Fibroblast of skin of abdomen (primary cell): ENCODE data around the gene NMD3.
"Not testable (repeated sequence)": the region's sequence is repeated elsewhere in the genome, so short reads cannot be mapped to it uniquely, and the experiment has no call there.

Experiments used
- DNase-seq: peaks from one replicate; pipeline ENCODE4 v3.0.0-alpha.2; 2013

NMD3 gene

DNA sequence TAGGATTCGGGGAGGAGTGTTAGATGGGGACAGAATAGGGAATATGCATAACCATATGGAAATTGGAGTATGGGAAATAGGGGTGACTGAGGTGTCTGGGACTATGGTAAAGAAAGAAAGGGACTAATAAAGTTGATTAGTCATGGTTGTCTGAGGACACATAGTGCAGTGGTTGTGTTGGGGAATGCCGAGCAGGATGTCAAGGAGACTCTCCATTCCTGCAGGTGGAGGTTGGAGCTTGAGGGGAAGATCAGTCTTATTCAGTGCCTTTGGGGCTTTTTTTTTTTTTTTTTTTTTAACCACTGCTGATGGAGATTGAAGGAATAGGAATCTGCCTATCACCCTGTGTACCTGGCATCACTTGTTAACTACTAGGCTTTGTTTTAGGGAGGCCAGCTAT is 10.8 kb downstream of the NMD3 start:
- no peak for DNase-seq

DNA sequence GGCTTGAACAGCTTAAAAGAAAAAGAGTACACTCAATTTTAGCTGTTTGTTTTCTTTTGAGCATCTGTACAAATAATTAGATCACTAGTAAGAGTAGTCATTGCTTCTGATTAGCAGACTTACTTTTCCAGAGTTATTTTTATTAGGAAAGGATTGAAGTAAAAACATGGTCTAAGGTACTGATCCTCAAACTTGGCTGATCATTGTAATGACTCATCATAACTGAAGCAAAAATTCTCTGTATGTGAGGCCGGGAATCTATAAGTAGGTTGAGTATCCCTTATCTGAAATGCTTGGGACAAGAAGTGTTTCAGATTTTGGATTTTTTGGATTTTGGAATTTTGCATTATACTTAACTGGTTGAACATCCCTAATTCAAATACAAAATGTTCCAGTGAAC is 12.4 kb downstream of the NMD3 start:
- DNase-seq: no peak

DNA sequence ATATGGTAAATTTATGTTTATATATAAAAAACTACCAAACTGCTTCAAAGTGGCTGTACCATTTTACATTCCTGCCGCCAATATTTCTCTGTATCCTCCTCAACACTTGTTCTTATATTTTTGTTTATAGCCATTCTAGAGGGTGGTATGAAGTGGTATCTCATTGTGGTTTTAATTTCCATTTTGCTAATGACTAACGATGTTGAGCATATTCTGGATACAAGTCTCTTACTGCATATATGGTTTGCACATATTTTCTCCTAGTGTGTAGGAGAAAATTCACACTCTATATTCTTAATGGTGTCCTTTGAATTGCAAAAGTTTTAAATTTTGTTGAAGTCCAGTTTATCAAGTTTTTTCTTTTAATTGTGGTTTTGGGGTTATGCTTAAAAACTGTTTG is 15.1 kb downstream of the NMD3 start:
- DNase-seq: no peak

DNA sequence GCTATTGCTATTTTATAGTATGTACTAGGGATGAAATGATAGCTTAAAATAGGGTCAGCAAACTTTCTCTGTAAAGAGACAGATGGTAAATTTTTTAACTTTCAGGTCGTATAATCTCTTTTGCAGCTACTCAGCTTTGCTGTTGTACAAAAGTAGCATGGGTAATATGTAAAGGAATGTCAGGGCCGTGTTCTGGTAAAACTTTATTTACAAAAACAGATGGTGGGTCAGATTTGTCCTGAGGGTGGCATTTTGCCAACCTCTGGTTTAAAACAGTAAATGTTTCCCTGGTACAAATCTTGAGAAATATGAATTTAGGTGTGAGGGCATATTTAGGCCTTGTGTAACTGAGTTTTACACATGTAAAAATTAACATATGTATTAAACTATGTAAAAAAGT is 18.6 kb downstream of the NMD3 start:
- no peak for DNase-seq

DNA sequence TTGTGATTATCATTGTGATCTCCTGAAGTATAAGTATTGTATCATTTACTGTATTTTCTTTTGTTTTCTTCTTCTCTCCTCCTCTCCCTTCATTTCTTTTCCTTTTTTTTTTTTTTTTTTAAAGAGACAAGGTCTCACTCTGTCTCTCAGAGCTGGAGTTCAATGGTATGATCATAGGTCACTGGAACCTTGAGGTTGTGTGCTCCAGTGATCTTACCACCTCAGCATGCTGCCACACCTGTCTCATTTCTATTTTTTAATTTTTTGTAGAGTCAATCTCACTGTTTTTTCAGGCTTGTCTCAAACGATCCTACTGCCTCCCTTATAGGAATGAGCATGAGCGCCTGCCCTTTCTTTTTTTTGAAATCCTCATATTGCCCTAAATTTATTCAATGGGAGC is 23.4 kb downstream of the NMD3 start:
- DNase-seq: no peak

DNA sequence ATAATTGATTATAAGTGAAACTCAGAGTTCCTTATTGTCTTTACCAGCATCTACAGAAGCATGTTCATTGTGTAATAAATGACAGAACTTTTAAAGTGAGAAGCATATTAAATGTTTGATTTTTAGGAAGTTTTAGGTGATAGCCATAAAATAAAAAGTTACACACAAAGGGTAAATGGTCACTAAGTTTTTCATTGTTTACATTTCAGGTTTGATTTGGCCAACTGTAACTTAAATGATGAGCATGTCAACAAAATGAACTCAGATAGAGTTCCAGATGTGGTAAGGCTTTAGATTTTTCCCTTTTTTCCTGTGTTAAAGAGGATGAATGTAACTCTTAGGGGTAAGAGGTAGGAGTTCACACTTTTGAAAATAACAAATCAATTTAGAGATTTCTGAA is 25.9 kb downstream of the NMD3 start:
- no peak for DNase-seq

DNA sequence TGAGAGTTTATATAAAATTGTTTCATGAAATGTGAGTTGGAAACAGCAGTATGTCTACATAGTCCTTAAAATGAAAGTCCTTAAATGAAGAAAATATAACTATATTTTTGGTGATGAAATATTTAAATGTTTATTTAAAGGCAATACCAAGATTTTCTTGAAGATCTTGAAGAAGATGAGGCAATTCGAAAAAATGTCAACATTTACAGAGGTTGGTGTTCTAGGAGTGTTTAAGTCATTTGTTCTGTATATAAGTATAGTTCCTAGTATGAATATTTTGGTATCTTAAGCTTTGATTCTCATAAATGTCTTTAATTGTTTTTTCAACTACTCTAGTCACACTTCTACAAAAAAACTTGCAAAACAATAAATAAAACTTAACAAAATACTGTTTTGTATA is 29.0 kb downstream of the NMD3 start:
- no peak for DNase-seq

DNA sequence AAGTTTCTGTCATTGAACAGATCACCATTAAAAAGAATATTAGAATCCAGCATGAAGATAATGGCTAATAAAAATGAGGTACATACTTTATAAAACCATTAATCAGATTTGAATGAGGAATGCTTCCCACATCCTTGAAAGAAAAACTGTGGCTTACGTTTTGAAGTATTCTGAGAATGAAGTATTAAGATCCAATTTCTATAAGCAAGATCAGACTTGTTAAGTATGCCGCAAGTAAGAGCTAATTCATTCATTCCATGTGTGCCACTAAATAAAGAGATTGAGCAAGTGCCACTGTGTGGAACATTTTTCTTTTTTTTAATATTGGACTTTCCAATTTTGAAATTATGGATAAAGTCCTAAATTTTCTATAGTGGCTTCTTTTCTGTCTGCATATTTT is 30.6 kb downstream of the NMD3 start:
- DNase-seq: no peak

DNA sequence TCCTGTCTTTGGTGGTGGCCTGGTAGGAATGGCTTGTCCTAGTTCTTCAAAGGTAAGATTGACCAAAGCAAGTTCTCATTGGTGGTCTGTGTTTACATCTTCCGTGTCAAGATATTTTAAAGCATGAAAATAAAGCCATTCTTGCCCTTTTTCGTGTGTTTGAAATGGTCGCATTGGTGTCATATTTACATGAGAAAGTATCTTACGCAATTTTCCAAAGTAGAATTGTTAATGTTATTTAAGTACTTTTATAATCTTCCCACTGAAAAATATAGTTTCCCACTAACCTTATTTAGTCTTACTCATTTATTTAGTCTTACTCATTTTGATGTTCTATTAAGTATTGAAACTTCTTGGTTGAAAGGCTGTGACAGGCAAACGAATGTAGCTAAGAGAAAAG is 31.0 kb downstream of the NMD3 start:
- no peak for DNase-seq

DNA sequence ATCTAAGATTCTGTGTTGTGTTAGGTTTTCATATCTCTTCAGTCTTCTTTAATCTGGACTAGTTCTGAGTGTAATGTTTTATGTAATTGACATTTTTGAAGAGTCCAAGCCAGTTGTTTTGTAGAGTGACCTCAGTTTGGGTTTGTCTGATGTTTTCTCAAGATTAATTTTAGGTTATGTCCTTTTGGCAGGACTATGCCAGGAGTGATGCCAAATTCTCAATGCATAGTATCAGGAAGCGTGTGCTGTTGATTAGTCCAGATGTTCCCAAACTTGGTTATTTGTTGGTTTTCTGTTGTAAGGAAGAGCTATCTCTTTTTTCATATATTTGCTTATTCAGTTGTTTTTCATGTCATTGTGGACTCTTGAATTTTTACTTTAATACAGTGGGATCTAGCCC is 32.6 kb downstream of the NMD3 start:
- DNase-seq: no peak

DNA sequence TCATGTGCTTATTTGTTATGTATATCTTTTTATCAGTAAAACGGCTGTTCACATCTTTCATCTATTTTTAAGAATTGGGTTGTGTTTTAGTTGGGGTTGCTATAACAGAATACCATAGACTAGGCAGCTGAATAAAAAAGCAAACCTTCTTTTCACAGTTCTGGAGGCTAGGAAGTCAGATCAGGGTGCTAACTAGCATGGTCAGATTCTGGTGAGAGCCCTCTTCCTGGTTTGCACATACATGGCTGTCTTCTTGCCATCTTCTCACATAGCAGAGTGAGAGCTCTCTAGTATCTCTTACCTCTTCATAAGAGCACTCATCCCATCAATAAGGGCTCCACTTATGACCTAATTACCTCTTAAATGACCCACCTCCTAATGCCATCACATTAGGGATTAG is 33.8 kb downstream of the NMD3 start:
- no peak for DNase-seq

DNA sequence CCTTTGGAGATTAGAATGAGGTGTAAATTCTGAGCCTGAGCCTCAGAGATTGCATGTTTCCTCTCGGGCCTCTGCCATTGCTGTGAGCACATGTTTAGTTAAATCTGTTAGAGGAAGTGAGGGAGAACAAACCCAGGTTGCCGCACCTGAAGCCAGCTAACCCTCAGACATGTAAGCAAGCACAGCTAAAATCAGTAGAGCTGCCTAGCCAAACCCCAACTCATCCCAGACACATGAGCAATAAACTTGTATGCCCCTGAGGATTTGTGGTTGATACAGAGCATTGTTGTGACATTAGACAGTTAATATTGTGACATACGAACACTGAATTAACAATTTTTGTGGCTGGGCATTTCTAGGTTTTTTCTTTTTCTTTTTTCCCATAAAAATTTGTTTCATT is 41.9 kb downstream of the NMD3 start:
- DNase-seq: peak; percentile 77

DNA sequence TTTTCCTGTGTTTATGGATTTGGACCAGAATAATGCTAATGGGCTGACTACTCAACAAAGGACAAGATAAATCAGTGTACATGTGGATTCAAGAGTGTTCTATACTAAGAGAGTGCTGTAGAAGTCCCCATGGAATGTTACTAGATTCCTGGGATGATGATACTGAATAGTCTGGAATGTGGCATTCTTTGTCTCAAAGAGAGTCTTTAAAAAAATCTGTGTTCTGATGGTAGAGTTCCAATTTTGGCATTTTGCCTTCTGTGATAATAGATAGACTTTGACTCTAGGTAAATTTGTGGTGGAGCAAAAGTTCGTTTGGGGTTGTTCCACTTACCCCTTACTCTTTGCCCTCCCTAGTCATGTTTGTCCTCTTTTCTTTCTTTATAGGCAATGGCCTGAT is 43.7 kb downstream of the NMD3 start:
- DNase-seq: peak; percentile 81

DNA sequence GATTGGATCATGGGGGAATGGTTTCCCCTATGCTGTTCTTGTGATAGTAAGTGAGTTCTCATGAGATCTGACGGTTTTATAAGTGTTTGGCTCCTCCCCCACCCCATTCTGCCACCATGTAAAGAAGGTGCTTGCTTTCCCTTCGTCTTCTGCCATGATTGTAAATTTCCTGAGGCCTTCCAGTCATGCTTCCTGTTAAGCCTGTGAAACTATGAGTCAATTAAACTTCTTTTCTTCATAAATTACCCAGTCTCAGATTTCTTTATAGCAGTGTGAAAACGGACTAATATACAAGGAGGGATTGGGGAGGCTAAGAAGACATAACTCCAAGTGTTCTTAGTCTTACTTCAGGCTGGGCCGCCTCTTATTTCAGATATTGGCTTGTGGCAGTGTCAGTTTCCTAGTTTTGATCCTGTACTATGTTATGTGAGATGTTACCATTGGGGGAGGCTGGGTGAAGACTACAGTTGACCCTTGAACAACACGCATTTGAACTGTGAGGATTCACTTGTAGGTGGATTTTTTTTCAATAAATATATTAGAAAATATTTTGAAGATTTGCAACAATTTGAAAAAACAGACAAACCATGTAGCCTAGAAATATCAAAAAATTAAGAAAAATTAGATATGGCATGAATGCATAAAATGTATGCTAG is 44.9 kb downstream of the NMD3 start:
- no peak for DNase-seq

DNA sequence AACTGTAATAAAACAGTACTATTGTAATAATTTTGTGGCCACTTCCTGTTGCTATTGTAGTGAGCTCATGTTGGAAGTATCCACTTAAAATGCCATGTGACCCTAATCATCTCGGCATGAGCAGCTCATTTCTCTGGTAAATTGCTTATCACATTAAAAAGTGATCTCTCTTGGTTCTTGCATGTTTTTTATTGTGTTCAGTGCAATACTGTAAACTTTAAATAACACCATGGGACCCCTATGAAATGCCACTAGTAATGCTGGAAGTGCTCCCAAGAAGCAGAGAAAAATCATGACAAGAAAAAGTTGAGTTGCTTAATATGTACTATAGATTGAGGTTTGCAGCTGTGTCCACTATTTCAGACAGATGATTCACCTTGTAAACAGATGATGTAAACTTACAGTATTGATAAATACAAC is 45.6 kb downstream of the NMD3 start:
- peak; percentile 77 for DNase-seq

DNA sequence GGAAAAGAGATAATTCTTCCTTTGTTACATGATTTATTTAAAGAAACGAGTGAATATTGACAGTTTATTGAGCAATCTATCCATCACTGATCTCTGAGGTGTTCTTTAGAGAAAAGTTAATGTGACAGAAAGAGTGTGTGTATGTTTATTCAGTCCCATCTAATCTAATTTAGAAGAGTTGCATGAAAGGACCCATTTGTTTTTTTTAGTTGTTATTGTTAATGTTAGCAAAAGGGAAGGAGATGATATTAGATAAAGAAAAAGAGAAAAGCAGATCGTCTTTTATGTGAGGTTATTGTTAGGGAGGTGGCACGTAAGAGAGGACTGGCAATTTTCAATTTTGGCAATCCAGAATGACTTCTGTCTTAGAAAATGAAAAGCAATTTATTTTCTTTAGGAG is 46.5 kb downstream of the NMD3 start:
- no peak for DNase-seq

DNA sequence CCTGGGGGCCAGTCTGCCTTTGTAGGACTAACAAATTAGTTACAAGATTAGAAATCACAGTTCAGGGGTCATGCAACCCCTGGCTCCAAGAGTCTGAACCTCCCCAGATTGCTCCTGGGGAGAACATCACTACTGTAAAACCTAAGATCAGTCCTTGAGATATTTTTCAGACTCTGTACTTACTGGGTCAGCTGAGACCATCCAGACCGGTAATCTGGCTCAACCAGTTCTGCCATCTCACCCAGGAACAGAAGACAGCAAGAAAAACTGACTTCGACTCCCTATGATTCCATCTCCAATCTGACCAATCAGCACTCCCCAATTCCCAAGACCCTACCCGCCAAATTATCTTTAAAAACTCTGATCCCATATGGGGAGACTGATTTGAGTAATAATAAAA is 47.5 kb downstream of the NMD3 start:
- no peak for DNase-seq

DNA sequence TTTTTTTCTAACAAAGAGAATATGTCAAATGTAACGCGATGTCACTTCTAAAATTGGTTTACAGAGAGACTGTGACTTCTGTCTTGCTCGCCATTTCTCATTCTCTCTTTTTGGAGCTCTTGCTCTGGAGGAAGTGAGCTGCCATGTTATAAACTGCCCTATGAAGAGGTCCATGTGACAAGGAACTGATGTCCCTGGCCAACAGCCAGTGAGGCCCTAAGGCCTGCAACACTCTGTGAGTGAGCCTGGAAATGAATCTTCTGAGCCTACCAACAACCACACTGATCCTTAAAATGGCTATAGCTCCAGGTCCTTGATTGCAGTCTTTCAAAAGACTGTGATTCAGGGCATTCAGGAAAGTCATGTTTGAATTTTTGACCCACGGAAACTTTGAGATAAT is 49.9 kb downstream of the NMD3 start:
- DNase-seq: no peak

DNA sequence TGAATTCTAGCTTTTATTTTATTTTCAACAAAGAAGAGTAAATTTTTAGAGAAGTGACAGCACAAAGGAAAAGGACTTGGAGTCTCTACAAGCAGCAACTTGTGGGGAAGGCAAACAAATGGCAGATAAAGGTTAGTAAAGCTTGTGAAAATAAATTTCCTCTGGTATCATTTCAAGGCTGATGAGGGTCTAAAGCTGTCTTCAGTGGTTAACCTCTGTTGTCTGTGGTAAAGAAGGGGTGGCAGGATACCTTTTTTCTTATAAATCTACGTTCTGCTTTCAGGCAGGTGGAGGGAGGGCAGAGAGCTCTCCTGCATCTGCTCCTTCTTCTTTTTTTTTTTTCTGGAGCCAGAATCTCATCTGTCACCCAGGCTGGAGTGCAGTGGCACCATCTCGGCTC is 50.5 kb downstream of the NMD3 start:
- no peak for DNase-seq

DNA sequence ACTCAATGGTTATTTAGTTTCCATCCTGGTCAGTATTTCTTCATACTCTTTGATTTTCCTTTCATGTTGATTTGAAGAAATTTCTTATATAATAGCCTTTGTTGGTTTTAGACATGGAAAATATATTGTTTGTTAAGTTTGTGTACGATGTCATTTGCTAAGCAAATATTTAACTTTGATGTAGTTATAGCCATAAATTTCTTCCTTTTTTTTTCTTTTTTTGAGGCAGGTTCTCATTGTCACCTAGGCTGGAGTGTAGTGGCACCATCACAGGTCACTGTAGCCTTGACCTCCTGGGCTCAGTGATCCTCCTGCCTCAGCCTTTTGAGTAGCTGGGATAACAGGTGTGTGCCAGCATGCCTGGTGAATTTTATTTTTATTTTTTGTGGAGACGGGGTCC is 51.4 kb downstream of the NMD3 start:
- DNase-seq: no peak

DNA sequence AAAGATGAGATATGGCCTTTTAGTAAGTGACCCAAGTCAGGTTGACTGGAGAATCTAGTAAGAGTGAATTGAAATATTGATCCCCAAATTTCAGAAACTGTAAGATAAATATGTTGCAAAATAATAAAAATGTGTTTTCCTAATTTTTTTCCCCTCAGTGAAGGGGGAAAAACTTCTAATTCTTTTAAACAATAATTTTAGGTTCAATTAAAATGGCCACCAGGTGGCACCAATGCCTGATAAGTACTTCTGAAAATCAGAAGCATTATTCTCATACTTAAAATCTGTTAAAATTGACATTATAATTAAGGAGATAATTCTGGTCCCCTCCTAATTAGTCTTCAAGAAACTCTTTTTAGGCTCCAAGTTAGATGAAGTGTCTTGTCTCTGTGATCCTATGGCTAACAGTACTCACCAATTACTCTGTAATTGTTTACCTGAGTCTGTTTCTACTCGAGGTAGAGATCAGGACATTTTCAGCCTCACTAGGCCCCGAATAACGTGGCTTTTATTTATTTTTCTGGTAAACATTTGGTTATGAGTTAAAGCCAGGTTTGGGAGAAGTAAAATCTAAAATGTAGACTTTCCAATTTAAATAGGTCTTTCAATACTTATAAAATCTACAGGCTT is 52.6 kb downstream of the NMD3 start:
- peak; percentile 18 for DNase-seq

DNA sequence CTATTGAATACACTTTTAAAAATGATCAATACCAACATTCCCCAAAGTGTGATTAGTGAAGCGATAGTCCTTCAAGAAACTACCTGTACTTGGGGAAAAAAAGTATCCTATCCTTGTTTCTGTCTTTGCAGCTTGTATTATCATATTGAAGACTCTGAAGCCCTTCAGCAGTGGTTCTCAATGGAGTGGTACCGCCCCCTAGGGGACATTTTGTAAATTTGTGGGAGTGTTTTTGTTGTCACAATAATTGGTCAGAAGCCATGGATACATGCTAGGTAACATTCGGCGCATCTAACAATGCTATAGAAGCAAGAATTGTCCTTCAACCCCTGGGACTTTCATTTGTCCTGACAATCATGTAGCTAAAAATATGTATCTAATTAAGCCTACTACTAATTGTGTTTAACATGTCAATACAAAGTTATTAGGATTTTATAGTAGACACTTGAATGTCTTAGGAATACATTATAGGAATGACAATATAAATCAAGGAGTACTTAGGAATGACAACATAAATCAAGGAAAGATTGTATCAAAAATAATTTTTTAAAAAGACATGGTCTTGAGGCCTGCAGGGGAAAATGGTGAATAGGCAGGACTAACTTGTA is 53.7 kb downstream of the NMD3 start:
- DNase-seq: peak; percentile 46

DNA sequence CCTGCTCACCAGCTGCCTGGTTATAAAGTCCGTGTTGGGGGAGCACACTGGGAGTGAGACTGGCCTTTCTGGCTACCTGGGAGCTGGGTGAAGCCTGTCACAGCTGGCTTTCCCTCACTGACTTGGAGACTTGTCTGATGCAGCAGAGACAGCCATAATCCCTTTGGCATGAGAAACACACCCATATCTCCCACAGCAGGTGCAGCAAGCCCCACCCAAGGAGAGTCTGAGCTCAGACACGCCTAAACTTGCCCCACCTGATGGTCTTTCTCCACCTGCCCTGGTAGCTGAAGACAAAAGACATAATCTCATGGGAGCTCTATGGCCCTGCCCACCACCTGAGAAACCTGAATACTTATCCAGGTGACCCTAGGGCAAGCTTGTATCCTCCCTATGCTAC is 54.8 kb downstream of the NMD3 start:
- DNase-seq: no peak

DNA sequence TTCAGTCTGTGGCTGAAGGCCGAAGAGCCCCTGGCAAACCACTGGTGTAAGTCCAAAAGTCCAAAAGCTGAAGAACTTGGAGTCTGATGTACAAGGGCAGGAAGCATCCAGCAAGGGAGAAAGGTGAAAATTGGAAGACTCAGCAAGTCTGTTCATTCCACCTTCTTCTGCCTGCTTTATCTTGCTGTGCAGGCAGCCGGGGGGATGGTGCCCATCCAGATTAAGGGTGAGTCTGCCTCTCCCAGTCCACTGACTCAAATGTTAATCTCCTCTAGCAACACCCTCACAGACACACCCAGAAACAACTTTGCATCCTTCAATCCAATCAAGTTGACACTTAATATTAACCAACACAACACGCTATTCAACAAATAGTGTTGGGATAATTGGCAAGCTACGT is 61.3 kb downstream of the NMD3 start:
- DNase-seq: not testable (repeated sequence)

DNA sequence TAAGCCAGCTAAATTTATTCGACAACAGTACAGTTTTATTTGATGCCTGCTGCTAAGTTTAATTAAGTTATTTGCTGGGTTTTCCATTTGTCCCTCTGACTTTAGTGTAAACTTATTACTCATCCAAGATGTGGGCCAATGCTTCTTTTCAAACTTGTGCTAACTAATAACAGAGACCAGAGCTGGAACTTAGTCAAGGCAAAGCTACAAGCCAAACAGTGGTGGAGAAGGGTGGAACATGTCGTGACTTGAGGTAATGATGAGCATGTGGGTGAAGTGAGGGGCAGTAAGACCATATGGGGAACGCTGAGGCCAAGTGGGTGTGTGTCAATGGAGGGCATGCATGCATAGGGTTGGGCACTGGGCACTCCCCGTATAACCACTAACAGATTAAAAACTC is 63.9 kb downstream of the NMD3 start:
- no peak for DNase-seq
